SU-DHL-6 (cell line): ENCODE results near the gene SDC3.

Experiments
- H2AFZ ChIP-seq: fragments of 200-600 bp; sonication (generic); 2 replicates; pipeline ENCODE4 v1.6.1; 2014; ENCODE audit warnings: low read depth, mild to moderate bottlenecking, moderate library complexity, mixed read lengths, antibody characterized with exemption, low read length; ENCODE audit not compliant: severe bottlenecking
- H3F3A ChIP-seq: fragments of 200-600 bp; shearing (Covaris generic); 2 replicates; pipeline ENCODE4 v1.6.0; 2016; ENCODE audit warnings: antibody characterized with exemption, mild to moderate bottlenecking; ENCODE audit not compliant: insufficient read depth
- H3K27ac ChIP-seq: fragments of 200-600 bp; sonication (generic); 2 replicates; pipeline ENCODE4 v1.5.1; 2016; ENCODE audit warnings: low read depth, mild to moderate bottlenecking, low read length, moderate library complexity, mixed read lengths
- H3K27me3 ChIP-seq: fragments of 200-600 bp; sonication (generic), shearing (Covaris generic); 2 replicates; pipeline ENCODE4 v1.6.0; 2014; ENCODE audit warnings: mild to moderate bottlenecking, low read length
- H3K36me3 ChIP-seq: fragments of 200-600 bp; sonication (generic); 2 replicates; pipeline ENCODE4 v1.6.1; 2014; ENCODE audit warnings: mild to moderate bottlenecking, low read length, mixed read lengths
- H3K4me2 ChIP-seq: fragments of 300-600, 200-600 bp; shearing (Covaris generic), sonication (generic); 2 replicates; pipeline ENCODE4 v1.6.0; 2014; ENCODE audit warnings: low read length, low read depth, mild to moderate bottlenecking; ENCODE audit not compliant: poor library complexity, severe bottlenecking
- H3K4me3 ChIP-seq: fragments of 200-600 bp; sonication (generic); 2 replicates; pipeline ENCODE4 v1.5.1; 2014; ENCODE audit warnings: antibody characterized with exemption, low read length, mild to moderate bottlenecking, mixed read lengths; ENCODE audit not compliant: insufficient read depth, poor library complexity, severe bottlenecking
- H3K79me2 ChIP-seq: fragments of 200-600 bp; sonication (generic); 2 replicates; pipeline ENCODE4 v1.6.1; 2014; ENCODE audit warnings: mild to moderate bottlenecking, low read length, moderate library complexity; ENCODE audit not compliant: insufficient read depth
- H3K9ac ChIP-seq: fragments of 200-600 bp; sonication (generic); 2 replicates; pipeline ENCODE4 v1.7.0; 2014; ENCODE audit warnings: mild to moderate bottlenecking, low read length
- H3K9me2 ChIP-seq: fragments of 200-600 bp; sonication (generic); replicated peaks from 2 replicates; pipeline ENCODE4 v1.6.1; 2014; ENCODE audit warnings: low read length; ENCODE audit not compliant: insufficient read depth
- H3K9me3 ChIP-seq: fragments of 200-600 bp; sonication (generic); 2 replicates; pipeline ENCODE4 v1.6.1; 2014; ENCODE audit warnings: low read length, mixed read lengths; ENCODE audit not compliant: insufficient read depth
- H4K20me1 ChIP-seq: fragments of 200-600 bp; sonication (generic); 2 replicates; pipeline ENCODE4 v1.6.1; 2014; ENCODE audit warnings: low read depth, mild to moderate bottlenecking, antibody characterized with exemption, low read length, moderate library complexity, mixed read lengths
- CTCF ChIP-seq: fragments of 200-600 bp; sonication (generic); IDR thresholded peaks from one replicate; pipeline ENCODE4 v1.5.1; 2017; ENCODE audit warnings: antibody characterized with exemption, mild to moderate bottlenecking, low read length, moderate library complexity; ENCODE audit not compliant: insufficient read depth, poor library complexity, severe bottlenecking
- EZH2phosphoT487 ChIP-seq: fragments of 200-600 bp; sonication (generic), shearing (Covaris generic); conservative IDR thresholded peaks from 2 replicates; pipeline ENCODE4 v1.6.1; 2018; ENCODE audit warnings: mild to moderate bottlenecking, antibody characterized with exemption, low read length, moderate library complexity, mixed read lengths

The SDC3 gene

GRCh38 chr1:30933874-30934252 lies 25.3 kb upstream of the SDC3 start:
- no peak overlapping the region for H3K27ac ChIP-seq
- no peak for TF ChIP-seq EZH2phosphoT487
- no peak for TF ChIP-seq CTCF
- H3K9me3 ChIP-seq: no peaks in the 10 kb centered on the region
- H3F3A ChIP-seq: peaks cover 13% of the 10 kb centered on the region; the same call in 1 of the 2 replicates
- H3K9me2 ChIP-seq: no peaks in the 10 kb centered on the region
- H2AFZ ChIP-seq: no peak overlapping the region
- H3K4me3 ChIP-seq: no peak overlapping the region
- no peak overlapping the region for H3K9ac ChIP-seq
- H3K4me2 ChIP-seq: no peak overlapping the region
- H3K27me3 ChIP-seq: no peaks in the 10 kb centered on the region
- no peaks in the 10 kb centered on the region for H3K79me2 ChIP-seq
- H3K36me3 ChIP-seq: peaks cover 4% of the 10 kb centered on the region; the same call in 1 of the 2 replicates
- 0 out of 2 replicates have a peak, but pooled peaks cover 4% of the 10 kb centered on the region for H4K20me1 ChIP-seq

- TF ChIP-seq CTCF (no peak), EZH2phosphoT487 (no peak)
- Histone ChIP-seq H3K27me3 (no peaks in the 10 kb centered on the region), H3K79me2 (no peaks in the 10 kb centered on the region), H3K4me3 (no peak overlapping the region), H3K36me3 (peaks cover 3% of the 10 kb centered on the region; the same call in 1 of the 2 replicates), H2AFZ (no peak overlapping the region), H3K27ac (no peak overlapping the region), H4K20me1 (0 out of 2 replicates have a peak, but pooled peaks cover 4% of the 10 kb centered on the region), H3K4me2 (no peak overlapping the region), H3K9ac (no peak overlapping the region), H3K9me3 (no peaks in the 10 kb centered on the region), H3F3A (peaks cover 13% of the 10 kb centered on the region; the same call in 1 of the 2 replicates), H3K9me2 (no peaks in the 10 kb centered on the region)
These were observed 22.1 kb upstream of the SDC3 start for GRCh38 chr1:30930631-30931173.

- H3K79me2 ChIP-seq: no peaks in the 10 kb centered on the region
- no peaks in the 10 kb centered on the region for H3K9me2 ChIP-seq
- H3K4me3 ChIP-seq: no peak overlapping the region
- peaks cover 3% of the 10 kb centered on the region; the same call in 1 of the 2 replicates for H3K36me3 ChIP-seq
- no peak overlapping the region for H3K9ac ChIP-seq
- 0 out of 2 replicates have a peak, but pooled peaks cover 4% of the 10 kb centered on the region for H4K20me1 ChIP-seq
- H3K27ac ChIP-seq: no peak overlapping the region
- H3K4me2 ChIP-seq: no peak overlapping the region
- peaks cover 13% of the 10 kb centered on the region; the same call in 1 of the 2 replicates for H3F3A ChIP-seq
- TF ChIP-seq CTCF (no peak), EZH2phosphoT487 (no peak)
- no peaks in the 10 kb centered on the region for H3K9me3 ChIP-seq
- no peak overlapping the region for H2AFZ ChIP-seq
- H3K27me3 ChIP-seq: no peaks in the 10 kb centered on the region
These were observed 21.5 kb upstream of the SDC3 start for GRCh38 chr1:30929944-30930525.
